Measurements from ENCODE around the gene LAPTM4A. TPM values are rescaled to one million over a fixed set of nuclear protein-coding genes. Genes with fewer than 3 reads are reported as not detected.

The LAPTM4A gene
- total RNA-seq, result 172 TPM

DNA sequence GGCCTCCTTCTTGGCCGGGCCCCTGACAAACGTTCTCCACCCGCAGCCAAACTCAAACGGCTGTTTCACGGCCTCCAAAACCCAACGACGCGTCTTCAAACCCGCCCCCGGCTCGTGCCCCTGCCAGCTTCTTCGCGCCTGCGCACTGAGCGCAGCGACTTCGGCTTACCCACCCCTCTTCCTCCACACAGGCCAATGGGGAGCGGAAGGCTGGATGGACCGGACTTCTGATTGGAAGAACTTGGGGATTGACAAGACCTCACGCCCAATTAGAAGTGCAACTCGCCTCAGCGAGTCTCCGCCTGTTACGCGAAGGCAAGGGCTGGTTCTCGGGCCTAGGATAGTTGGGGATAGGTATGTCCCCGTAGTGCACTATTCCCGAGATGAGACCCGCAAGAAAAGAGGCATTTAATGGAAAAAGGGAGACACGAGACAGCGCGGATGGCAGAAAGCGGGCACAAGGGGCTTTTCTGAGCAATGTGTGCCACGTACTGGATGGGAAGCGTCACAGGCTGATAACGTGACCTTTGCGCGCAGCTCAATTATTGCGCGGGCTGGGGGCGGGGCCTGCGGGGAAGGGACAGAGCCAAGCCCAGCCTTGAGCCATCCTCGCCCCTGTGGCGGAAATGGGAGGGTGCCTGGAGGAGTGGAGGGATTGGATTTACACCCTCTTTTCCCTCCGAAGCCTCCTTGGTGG lies at the start of gene LAPTM4A:
LAPTM4A (minus strand) TSS at position 97 of the 697 bp plus-strand sequence. CDS start 108 bp downstream, outside the sequence.
- H3K27me3 ChIP-seq, result no peaks in the 10 kb centered on the region
- H3K9me3 ChIP-seq, result no peaks in the 10 kb centered on the region
- peak within 1 kb of the TSS; percentile 97 for H3K27ac ChIP-seq
- intact Hi-C loops (cut with DNase I), result no loop called here
- peak within 1 kb of the TSS; percentile 74 to 89 for H3K4me3 ChIP-seq
- TF ChIP-seq, protein P1, sequence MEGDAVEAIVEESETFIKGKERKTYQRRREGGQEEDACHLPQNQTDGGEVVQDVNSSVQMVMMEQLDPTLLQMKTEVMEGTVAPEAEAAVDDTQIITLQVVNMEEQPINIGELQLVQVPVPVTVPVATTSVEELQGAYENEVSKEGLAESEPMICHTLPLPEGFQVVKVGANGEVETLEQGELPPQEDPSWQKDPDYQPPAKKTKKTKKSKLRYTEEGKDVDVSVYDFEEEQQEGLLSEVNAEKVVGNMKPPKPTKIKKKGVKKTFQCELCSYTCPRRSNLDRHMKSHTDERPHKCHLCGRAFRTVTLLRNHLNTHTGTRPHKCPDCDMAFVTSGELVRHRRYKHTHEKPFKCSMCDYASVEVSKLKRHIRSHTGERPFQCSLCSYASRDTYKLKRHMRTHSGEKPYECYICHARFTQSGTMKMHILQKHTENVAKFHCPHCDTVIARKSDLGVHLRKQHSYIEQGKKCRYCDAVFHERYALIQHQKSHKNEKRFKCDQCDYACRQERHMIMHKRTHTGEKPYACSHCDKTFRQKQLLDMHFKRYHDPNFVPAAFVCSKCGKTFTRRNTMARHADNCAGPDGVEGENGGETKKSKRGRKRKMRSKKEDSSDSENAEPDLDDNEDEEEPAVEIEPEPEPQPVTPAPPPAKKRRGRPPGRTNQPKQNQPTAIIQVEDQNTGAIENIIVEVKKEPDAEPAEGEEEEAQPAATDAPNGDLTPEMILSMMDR (IDR thresholded peaks at IDR 0.05), result peak in 1 of 3 experiments; percentile 27
- peak; percentile 88 to 99 for TF ChIP-seq POLR2AphosphoS5 (IDR thresholded peaks at IDR 0.05; ENCODE audit: insufficient read depth in 1 of 2, low read depth in 1 of 2)
- TF ChIP-seq POLR2A (IDR thresholded peaks at IDR 0.05), result peak; percentile 56 to 88
- H3K4me1 ChIP-seq, result peaks cover 35% of the 10 kb centered on the region
- peak; percentile 99 to 100 for DNase-seq (ENCODE audit: extremely low spot score in 2 of 2)
- H3K36me3 ChIP-seq, result no peaks in the 10 kb centered on the region

DNA sequence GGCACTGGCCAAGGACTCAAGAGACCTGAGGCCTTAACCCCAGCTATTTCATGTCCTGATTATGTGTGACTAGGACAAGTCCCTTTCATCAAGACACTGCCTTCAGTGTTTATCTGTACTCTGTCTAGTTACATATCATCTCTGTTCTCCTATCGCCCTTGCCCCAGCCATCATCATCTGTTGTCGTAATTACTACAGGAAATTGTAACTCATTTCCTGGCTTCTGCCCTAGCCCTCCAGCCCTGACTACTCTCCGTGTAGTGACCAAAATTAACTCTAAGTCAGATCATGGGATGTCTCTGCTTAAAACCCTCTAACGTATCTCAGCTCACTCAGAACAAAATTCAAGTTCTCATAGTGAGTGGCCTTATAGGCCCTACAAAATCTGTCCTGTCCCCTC lies 49.3 kb upstream of the LAPTM4A start:
- TF ChIP-seq, protein P1 (IDR thresholded peaks at IDR 0.05), result no peak
- no peak for TF ChIP-seq POLR2A (IDR thresholded peaks at IDR 0.05)
- TF ChIP-seq POLR2AphosphoS5 (IDR thresholded peaks at IDR 0.05; ENCODE audit: insufficient read depth in 1 of 2, low read depth in 1 of 2), result no peak
- Histone ChIP-seq H3K4me3 (no peak overlapping the region), H3K27ac (no peak overlapping the region), H3K9me3 (peaks cover 3% of the 10 kb centered on the region), H3K36me3 (no peaks in the 10 kb centered on the region), H3K27me3 (no peaks in the 10 kb centered on the region), H3K4me1 (peaks cover 5% of the 10 kb centered on the region)
- no peak for DNase-seq (ENCODE audit: extremely low spot score in 2 of 2)
- intact Hi-C loops (cut with DNase I), result no loop called here

DNA sequence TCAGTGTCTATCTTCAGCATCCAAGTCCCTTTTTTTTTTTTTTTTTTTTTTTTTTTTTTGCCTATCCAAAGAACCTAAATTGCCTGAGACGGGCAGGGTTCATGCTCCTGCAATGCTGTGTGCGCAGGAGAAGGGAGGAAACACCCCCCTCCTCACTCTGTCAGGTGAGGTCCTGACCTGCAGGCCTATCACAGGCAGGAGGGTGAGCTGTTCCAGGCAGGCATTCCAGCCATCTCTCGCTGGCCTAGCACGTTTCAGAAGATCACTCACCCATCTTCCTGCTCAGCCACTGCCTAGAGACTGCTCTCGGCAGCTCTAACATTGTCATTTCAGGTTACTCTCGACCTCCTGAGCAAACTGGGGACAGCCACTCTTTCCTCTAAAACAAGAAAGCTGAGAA lies 48.4 kb upstream of the LAPTM4A start:
- intact Hi-C loops (cut with DNase I), result no loop called here
- Histone ChIP-seq H3K27ac (no peak overlapping the region), H3K36me3 (no peaks in the 10 kb centered on the region), H3K9me3 (peaks cover 3% of the 10 kb centered on the region), H3K4me3 (no peak overlapping the region), H3K4me1 (peaks cover 5% of the 10 kb centered on the region), H3K27me3 (no peaks in the 10 kb centered on the region)
- no peak for DNase-seq (ENCODE audit: extremely low spot score in 2 of 2)
- no peak for TF ChIP-seq POLR2A (IDR thresholded peaks at IDR 0.05)
- TF ChIP-seq, protein P1 (IDR thresholded peaks at IDR 0.05), result no peak
- TF ChIP-seq POLR2AphosphoS5 (IDR thresholded peaks at IDR 0.05; ENCODE audit: insufficient read depth in 1 of 2, low read depth in 1 of 2), result no peak

DNA sequence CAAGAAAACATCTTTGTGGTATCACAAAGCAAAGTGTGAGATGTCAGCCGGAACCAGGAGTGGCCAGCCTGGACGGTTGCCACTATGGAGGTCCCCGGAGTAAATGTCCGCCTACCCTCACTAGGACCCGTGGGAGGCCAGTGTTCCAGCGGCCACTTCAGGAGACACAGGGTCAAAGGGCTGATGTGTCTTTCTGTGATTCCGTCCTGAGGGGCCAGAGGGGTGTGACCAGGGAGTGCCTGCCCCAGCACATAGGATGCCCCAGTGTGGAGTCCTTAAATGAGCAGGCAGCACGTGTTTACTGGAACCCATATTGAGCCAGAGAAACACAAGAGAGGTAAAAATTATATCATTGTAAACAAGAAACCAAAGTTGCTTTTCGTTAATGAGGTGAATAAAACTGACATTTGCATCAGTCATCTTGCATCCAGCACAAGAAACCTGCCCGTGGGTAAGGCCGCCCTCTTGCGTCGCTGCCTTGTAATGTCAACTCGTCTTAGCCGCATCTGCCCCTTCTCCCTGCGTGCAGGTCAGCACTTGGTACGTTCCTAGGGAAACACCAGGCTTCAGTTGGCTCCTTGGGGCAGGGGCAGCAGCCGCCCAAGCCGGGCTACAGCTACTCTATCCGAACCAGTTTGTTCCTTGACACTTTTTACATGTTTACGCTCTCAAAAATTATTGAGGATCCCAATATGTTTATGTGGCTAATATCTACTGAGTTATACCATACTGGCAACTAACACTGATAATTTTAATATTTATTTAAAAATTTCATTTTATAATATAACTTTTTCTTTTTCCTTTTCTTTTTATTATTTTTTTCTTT lies 46.7 kb upstream of the LAPTM4A start:
- no peak for TF ChIP-seq POLR2AphosphoS5 (IDR thresholded peaks at IDR 0.05; ENCODE audit: insufficient read depth in 1 of 2, low read depth in 1 of 2)
- TF ChIP-seq, protein P1 (IDR thresholded peaks at IDR 0.05), result peak; percentile 47 to 91 (median 80)
- no peak for TF ChIP-seq POLR2A (IDR thresholded peaks at IDR 0.05)
- intact Hi-C loops (cut with DNase I), result no loop called here
- Histone ChIP-seq H3K9me3 (peaks cover 3% of the 10 kb centered on the region), H3K36me3 (no peaks in the 10 kb centered on the region), H3K4me3 (no peak overlapping the region), H3K4me1 (peaks cover 19% of the 10 kb centered on the region), H3K27me3 (no peaks in the 10 kb centered on the region), H3K27ac (no peak overlapping the region)
- no peak for DNase-seq (ENCODE audit: extremely low spot score in 2 of 2)

All from vagina (tissue), 2 donors.